ENCODE data around the gene NRCAM.
"Not testable (repeated sequence)": the region's sequence is repeated elsewhere in the genome, so short reads cannot be mapped to it uniquely, and the experiment has no call there.

Gene NRCAM

GRCh38 chr7:108270385-108271015 is 185.7 kb downstream of the NRCAM start:
- no peak for DNase-seq

- DNase-seq: no peak
These were observed 187.9 kb downstream of the NRCAM start for GRCh38 chr7:108268200-108268820.

GRCh38 chr7:108267615-108268014 is 188.6 kb downstream of the NRCAM start:
- DNase-seq: no peak

DNA sequence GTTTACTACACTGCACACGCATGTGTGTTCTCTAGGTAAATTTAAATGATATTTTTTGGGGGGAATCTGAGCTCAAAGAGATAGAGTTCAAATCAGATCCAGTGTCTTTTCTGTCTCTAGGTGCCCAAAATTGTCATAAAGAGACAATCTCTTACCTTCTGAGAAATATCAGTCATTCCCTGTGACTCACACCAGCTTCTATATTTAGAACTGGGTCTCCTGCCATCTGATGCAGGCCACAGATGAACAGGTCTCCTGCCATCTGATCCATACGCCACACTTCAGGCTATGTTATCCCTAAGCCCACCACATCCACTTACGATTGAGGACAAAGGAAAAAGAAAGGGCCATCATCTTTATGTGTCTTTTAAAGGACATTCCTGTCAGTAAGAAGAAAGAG is 189.7 kb downstream of the NRCAM start:
- no peak for DNase-seq

DNA sequence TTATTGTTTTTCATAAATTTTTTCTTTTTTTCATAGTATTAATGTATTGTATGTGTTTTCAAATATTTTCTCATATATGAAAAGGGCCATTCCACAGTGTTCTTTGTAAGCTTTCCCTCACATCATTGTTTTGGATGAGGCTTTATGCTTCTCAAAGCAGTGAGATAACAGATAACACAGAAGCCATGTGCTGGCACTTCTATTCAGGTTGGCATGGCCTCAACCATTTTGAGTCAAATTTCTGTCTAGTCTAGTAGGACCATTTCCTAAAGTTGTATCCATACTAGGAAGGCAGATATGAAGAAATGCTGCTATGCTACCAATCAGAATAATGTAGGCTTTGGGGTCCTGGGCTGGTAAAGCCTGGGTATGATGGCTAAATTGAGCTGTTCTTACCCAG is 190.2 kb downstream of the NRCAM start:
- DNase-seq: no peak

- no peak for DNase-seq
These were observed 191.2 kb downstream of the NRCAM start for GRCh38 chr7:108265007-108265406.

DNA sequence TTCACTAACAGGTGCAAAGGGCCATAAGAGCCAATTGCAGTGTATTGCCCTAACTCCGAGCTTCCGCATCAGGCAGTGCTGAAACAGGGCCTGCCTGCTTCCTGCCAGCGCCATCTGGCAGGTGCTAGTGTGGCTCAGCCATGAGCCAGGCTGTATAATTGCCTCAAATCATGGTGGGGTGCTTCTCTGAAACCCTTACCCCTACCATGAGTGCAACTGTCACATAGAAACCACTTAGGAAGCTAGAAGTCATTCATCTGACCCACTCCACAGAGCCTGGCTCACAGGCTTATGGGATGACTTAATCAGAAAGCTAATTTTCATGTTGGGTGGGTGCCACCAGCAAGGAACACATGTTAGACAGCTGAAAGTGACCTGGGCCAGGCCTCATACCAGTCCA is 192.8 kb downstream of the NRCAM start:
- DNase-seq: no peak

- DNase-seq: no peak
These were observed 194.5 kb downstream of the NRCAM start for GRCh38 chr7:108261560-108262255.

GRCh38 chr7:108259447-108259846 is 196.8 kb downstream of the NRCAM start:
- not testable (repeated sequence) for DNase-seq

GRCh38 chr7:108257954-108258353 is 198.3 kb downstream of the NRCAM start:
- DNase-seq: no peak

GRCh38 chr7:108254259-108254658 is 202.0 kb downstream of the NRCAM start:
- no peak for DNase-seq

DNA sequence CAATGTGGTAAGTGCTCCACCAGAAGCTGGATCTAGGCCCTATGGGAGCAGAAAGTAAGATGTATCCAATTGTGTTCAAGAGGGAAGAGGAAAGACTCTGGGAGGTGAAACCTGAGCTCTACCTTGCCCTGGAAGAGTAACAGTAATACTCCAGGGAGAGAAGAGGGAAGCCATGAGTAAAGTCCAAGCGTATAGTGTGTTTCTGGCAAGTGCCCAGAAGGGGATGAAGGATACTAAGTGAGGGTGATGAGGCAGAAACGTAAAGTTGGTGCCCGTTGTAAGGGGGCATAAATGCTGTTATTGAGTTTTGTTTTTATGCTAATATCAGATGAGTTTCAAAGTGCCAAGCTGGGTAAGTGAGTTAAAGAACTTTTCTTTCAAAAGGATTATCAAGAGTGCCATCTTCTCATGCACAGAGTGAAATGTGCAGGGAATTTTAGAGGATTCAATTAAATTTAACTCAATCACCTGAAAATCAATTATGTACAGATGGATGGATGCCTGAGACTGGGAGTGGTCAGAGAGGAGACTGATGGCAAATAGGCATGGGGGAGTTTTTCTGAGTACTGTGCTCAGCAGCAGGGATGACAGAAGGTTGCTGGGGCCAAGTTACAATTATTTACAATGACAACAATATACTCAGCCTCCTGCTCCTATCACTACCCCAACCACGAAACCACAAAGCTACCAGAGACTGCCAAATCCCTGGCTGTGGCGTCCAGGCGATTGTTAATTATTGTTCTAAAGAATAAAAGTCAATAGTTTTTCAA is 202.8 kb downstream of the NRCAM start:
- no peak for DNase-seq

GRCh38 chr7:108252177-108252576 is 204.1 kb downstream of the NRCAM start:
- DNase-seq: no peak

DNA sequence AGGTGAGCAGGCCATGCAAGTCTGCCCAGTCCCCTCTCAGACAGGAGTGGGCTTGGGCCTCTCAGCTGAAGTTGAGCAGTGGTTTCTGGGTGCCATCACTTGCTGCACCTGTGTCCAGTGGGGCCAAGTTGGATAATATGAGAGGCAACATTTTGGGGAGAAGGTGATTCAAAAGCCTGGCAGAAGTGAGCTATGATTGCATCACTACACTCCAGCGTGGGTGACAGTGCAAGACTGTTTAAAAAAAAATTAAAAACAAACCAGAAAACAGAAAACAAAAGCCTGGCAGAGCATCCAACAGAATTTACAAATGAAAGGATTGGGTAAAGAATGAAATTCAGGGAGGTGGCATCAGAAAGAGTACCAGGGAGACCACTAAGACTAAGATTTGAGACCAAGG is 204.5 kb downstream of the NRCAM start:
- no peak for DNase-seq

DNA sequence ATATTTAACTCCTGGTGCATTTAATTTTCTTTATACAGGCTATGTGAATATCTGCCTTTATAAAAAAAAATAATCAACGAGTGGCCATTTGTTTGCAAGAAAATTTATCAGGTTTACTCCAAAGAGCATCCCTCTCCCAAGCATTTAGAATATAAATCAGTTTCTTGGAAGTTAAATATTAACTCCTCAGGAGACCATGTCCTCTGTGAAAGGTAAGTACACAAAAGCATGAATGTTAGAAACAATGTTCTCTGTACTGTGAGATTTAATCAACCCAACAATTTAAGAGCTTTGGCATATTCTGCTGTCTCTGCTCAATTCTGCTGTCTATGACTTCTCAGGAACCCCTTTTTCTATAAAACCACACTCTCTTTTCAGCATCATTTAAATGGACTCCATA is 206.8 kb downstream of the NRCAM start:
- no peak for DNase-seq

DNA sequence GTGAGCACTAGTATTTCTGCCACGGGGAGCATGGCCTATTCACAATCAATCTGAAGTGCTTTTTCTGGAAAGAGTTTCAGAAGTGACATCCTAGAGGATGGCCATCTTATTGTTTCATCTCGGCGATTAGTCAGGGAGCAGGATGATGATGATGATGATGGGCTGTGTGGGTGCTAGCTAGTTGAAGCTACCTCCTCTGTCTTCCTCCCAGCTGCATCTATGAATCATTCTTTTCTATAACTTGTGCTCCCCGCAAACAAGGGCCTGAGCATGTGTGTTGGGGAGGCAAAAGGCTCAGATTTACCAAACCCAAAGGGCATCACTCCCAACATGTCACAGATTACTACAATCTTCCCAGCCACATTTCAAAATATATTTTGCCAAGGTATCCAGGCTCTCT is 207.4 kb downstream of the NRCAM start:
- no peak for DNase-seq

DNA sequence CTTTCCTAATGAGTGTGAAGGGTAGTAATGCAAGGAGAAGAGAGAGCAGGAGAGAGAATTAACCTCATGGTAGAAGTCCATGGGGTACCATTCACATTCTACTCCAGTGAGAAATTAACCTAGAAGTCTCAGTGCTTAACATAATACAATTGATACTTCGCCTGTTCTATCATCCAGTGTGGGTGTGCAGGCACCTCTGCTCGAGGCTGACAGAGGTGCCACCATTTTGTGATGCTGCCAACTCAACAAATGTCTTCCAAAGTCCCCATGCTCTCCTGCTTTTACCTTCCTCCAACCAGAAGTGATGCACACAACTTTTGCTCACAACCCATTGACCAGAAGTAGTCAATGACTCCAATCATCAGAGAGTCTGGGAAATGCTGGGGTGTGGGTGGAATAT is 207.8 kb downstream of the NRCAM start:
- no peak for DNase-seq

GRCh38 chr7:108247614-108248013 is 208.6 kb downstream of the NRCAM start:
- DNase-seq: no peak

DNA sequence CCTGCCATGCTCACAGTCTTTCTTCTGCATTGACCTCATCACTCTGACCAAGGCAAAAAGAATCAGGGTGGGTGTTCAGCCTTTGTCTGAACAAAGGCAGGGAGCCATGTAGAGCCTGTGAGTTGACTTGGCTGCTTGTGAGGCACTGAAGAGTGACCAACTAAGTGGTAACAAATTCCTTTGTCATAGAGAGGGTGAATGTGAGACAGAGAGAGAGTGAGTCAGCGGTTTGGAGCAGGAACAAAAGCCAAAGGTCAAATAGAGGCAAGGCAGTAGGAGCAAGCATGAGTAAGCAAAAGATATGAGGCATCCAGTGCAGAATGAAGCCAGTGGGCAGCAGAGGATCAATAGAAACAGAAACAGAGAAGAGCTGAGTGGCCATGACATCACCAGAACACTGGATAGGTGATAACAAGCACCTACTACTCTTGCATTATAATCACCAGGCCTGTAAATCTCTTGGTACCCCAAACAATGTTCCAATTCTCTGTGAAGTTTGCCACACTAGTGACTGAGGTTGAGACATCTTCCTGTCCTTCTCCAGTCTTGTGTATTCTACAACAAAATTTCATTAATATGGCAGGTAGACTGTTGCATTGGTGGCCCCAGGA is 209.9 kb downstream of the NRCAM start:
- no peak for DNase-seq

- DNase-seq: no peak
These were observed 210.6 kb downstream of the NRCAM start for GRCh38 chr7:108245523-108246226.

GRCh38 chr7:108244110-108244509 is 212.1 kb downstream of the NRCAM start:
- DNase-seq: no peak

GRCh38 chr7:108239501-108240225 is 216.6 kb downstream of the NRCAM start:
- DNase-seq: no peak

Data from activated naive CD4-positive, alpha-beta T cell (primary cell).